ENCODE results near the gene SLC2A10.

DNA sequence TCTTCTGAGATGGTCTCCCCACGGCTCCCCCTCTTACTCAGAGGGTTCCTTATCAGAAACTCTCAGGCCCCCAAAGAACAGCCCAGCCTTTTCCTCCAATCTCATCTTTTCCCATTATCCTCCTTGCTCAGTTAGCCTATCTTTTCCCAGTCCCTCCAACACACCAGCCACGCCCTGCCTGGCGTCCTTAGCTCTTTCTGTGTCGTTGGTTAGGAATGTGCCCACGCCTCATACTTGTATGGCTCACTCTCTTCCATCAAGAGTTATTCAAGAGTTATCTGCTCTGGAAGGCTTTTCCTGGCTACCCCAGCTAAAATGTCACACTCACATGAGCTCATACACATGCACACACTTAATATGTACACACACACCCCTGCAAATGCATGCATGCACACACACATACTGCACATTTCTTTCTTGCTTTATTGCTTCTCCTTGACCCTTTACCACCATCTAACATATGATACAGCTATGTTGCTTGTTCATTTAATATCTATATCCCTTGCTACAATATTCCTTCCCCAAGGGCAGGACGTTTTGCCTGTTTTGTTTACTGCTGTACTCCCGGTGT is 37.6 kb downstream of the SLC2A10 start:
- TF ChIP-seq ZFX (IDR thresholded peaks at IDR 0.05) (no peak), EZH2 (IDR thresholded peaks at IDR 0.05) (no peak), POLR2A (IDR thresholded peaks at IDR 0.05; ENCODE audit: borderline replicate concordance, extremely low read depth, insufficient read depth, insufficient read length) (no peak), CTCF (IDR thresholded peaks at IDR 0.05 in 2 of 3, conservative IDR thresholded peaks at IDR 0.05 in 1 of 3; ENCODE audit: borderline replicate concordance in 1 of 3, insufficient read depth in 1 of 3, low read depth in 2 of 3, low read length in 2 of 3) (no peak)
